SK-N-MC (cell line): ENCODE results near the gene ATP10B.

Source experiments
- EZH2 ChIP-seq: fragments of 200-600 bp; sonication (generic); IDR thresholded peaks from one replicate; pipeline ENCODE4 v1.6.1; 2017; ENCODE audit warnings: antibody characterized with exemption
- FOXP2 ChIP-seq: optimal IDR thresholded peaks from 2 replicates; pipeline ENCODE3; 2011; ENCODE audit warnings: mild to moderate bottlenecking, moderate library complexity; ENCODE audit not compliant: insufficient read depth; ENCODE audit errors: extremely low read length, control extremely low read depth
- POLR2AphosphoS5 ChIP-seq: IDR thresholded peaks from 2 replicates; pipeline ENCODE4 v1.6.1; 2012; ENCODE audit warnings: mild to moderate bottlenecking, low read depth, low read length, borderline replicate concordance

DNA sequence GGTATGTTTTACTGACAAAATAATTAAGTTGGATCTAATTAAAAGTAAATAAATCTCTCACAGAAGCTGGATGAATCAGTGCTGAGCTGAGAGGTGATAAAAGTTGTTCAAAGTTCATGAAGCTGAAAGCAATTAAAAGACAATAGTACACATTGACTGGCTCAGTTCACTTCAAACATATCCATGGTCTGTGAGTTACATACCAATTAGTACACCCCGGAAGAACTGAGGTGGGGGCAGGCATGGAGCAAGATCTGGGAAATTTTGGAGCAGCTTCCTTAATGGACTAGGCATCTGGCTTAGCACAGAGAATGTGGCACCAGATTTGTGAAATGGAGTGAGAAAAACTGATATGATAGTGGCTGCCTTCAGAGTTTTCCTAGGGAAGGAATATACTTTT is 152.7 kb downstream of the ATP10B start:
- no peak for TF ChIP-seq EZH2
- no peak for TF ChIP-seq FOXP2
- TF ChIP-seq POLR2AphosphoS5 = no peak
